HCT116 (cell line): ENCODE measurements around the gene HPCAL4. TPM values are rescaled to one million over a fixed set of nuclear protein-coding genes. Genes with fewer than 3 reads are reported as not detected.

Source experiments
- total RNA-seq: library from RNA; stranded (reverse); gene quantifications from one replicate; pipeline ENCODE4 v1.2.1, GENCODE V29; 2021; ENCODE audit not compliant: unreplicated experiment

Gene HPCAL4
- total RNA-seq, 1 experiment from 2014 or later: 5.2 TPM

Other genes with a start within 250 kb of the HPCAL4 start
- 4.1 TPM for gene BMP8A, start 199.8 kb downstream of the HPCAL4 start, total RNA-seq
- 455 TPM for gene PABPC4, start 114.6 kb downstream of the HPCAL4 start, total RNA-seq
- 8.8 TPM for gene HEYL, start 51.8 kb downstream of the HPCAL4 start, total RNA-seq
- gene NT5C1A, start 19.3 kb downstream of the HPCAL4 start, total RNA-seq: not detected
- gene PPIE, start 47.4 kb upstream of the HPCAL4 start, total RNA-seq: 73.8 TPM
- 3.7 TPM for gene OXCT2, start 79.9 kb upstream of the HPCAL4 start, total RNA-seq
- gene BMP8B, start 97.4 kb upstream of the HPCAL4 start, total RNA-seq: 9.5 TPM
- 32.3 TPM for gene TRIT1, start 192.1 kb upstream of the HPCAL4 start, total RNA-seq
- gene MYCL, start 210.5 kb upstream of the HPCAL4 start, total RNA-seq: 10.0 TPM